PC-9 (cell line): Measurements from ENCODE around the gene ZBTB22. TPM values are rescaled to one million over a fixed set of nuclear protein-coding genes. Genes with fewer than 3 reads are reported as not detected.

Source experiments
- BruUV-seq: library from RNA; stranded (reverse); fragments of 400-500 nt; replicated peaks from 2 replicates; lab custom pipeline; 2021; lab: Mats Ljungman, UMichigan
- CTCF ChIA-PET: fragments of 300-600 bp; sonication (Branson Sonifier 250); formaldehyde crosslinking; loops from one replicate; lab custom pipeline; 2022; ENCODE audit warnings: antibody characterized with exemption; lab: Charles Lee
- POLR2A ChIA-PET: fragments of 300-600 bp; sonication (Branson Sonifier 250); formaldehyde crosslinking; loops from one replicate; lab custom pipeline; 2022; ENCODE audit warnings: antibody characterized with exemption; ENCODE audit not compliant: unreplicated experiment; lab: Charles Lee
- DNase-seq, 2 experiments: peaks; one replicate each; pipeline versions ENCODE4 v3.0.0 to v3.0.0-alpha.2; 2015 to 2022; ENCODE audit warnings: mixed read lengths in 1 of 2
- H2AFZ ChIP-seq: fragments of 200-600 bp; sonication (generic); 2 replicates; pipeline ENCODE4 v1.8.1; 2017; ENCODE audit warnings: antibody characterized with exemption
- H3F3A ChIP-seq: fragments of 200-600 bp; sonication (generic); 2 replicates; pipeline ENCODE4 v1.8.1; 2017; ENCODE audit warnings: antibody characterized with exemption, mild to moderate bottlenecking, low read depth; ENCODE audit not compliant: insufficient read depth
- H3K27ac ChIP-seq: fragments of 200-600 bp; sonication (generic); 2 replicates; pipeline ENCODE4 v1.6.1; 2016; ENCODE audit warnings: mixed run types
- H3K27me3 ChIP-seq: fragments of 200-600 bp; sonication (generic); 2 replicates; pipeline ENCODE4 v1.6.1; 2016; ENCODE audit warnings: low read depth, mixed run types; ENCODE audit not compliant: insufficient read depth
- H3K36me3 ChIP-seq: fragments of 200-600 bp; sonication (generic); 2 replicates; pipeline ENCODE4 v1.6.1; 2016; ENCODE audit warnings: low read depth, mixed run types
- H3K4me1 ChIP-seq: fragments of 200-600 bp; sonication (generic); replicated peaks from 2 replicates; pipeline ENCODE4 v1.6.1; 2016; ENCODE audit warnings: mixed run types; ENCODE audit not compliant: insufficient read depth
- H3K4me2 ChIP-seq: fragments of 200-600 bp; sonication (generic); 2 replicates; pipeline ENCODE4 v1.6.1; 2017; ENCODE audit warnings: mixed run types
- H3K4me3 ChIP-seq: fragments of 200-600 bp; sonication (generic); 2 replicates; pipeline ENCODE4 v1.6.1; 2016; ENCODE audit warnings: mixed run types
- H3K79me2 ChIP-seq: fragments of 200-600 bp; sonication (generic); 2 replicates; pipeline ENCODE4 v1.6.1; 2017; ENCODE audit warnings: low read depth, mixed run types
- H3K9me2 ChIP-seq: fragments of 200-600 bp; sonication (generic); 2 replicates; pipeline ENCODE4 v1.8.1; 2017; ENCODE audit warnings: mild to moderate bottlenecking; ENCODE audit not compliant: insufficient read depth
- H3K9me3 ChIP-seq: fragments of 200-600 bp; sonication (generic); 2 replicates; pipeline ENCODE4 v1.8.1; 2016; ENCODE audit warnings: low read depth; ENCODE audit not compliant: insufficient read depth
- H4K20me1 ChIP-seq: fragments of 200-600 bp; sonication (generic); 2 replicates; pipeline ENCODE4 v1.8.1; 2017; ENCODE audit not compliant: insufficient read depth
- CTCF ChIP-seq: fragments of 200-600 bp; sonication (generic); conservative IDR thresholded peaks from 2 replicates; pipeline ENCODE4 v1.6.1; 2017; ENCODE audit warnings: mixed run types, antibody characterized with exemption, mild to moderate bottlenecking, moderate library complexity
- EZH2 ChIP-seq: fragments of 200-600 bp; sonication (generic); IDR thresholded peaks from 2 replicates; pipeline ENCODE4 v1.8.0; 2017; ENCODE audit warnings: antibody characterized with exemption, low read depth
- intact Hi-C: fragments of 100-400 bp; cut with micrococcal nuclease; formaldehyde crosslinking; loops from one replicate; pipeline ENCODE4 v1.10.0; 2022; ENCODE audit not compliant: unreplicated experiment
- total RNA-seq: library from RNA; stranded (reverse); gene quantifications from 2 replicates; pipeline ENCODE4 v1.2.3, GENCODE V29; 2021

The ZBTB22 gene
- total RNA-seq, 1 experiment from 2014 or later, result 20.8 TPM

- H4K20me1 ChIP-seq, result peaks cover 10% of the 10 kb centered on the region
- peaks cover 11% of the 10 kb centered on the region for H3K36me3 ChIP-seq
- H3K4me1 ChIP-seq, result peaks cover 12% of the 10 kb centered on the region
- H3K4me3 ChIP-seq, result no peak overlapping the region
- H3K27me3 ChIP-seq, result no peaks in the 10 kb centered on the region
- peak in 1 of 2 experiments; percentile 11 for DNase-seq
- CTCF ChIA-PET, result no interaction called here
- TF ChIP-seq EZH2 (no peak), CTCF (no peak)
- H3K79me2 ChIP-seq, result peaks cover 5% of the 10 kb centered on the region
- H3K27ac ChIP-seq, result no peak overlapping the region
- no peak overlapping the region for H2AFZ ChIP-seq
- intact Hi-C loops, result loop anchor here (1.0 to 10.0 kb wide), 3 partner anchors 65 to 294 kb away; no protein-coding TSS in a partner anchor
- no peak overlapping the region for H3K4me2 ChIP-seq
- H3K9me2 ChIP-seq, result no peaks in the 10 kb centered on the region
- peaks cover 63% of the 10 kb centered on the region for H3F3A ChIP-seq
- no peaks in the 10 kb centered on the region for H3K9me3 ChIP-seq
- no TSS peak for BruUV-seq
- POLR2A ChIA-PET, result no interaction called here
Observed at GRCh38 chr6:33280539-33280938, 37.0 kb downstream of the ZBTB22 start.

- H3K27ac ChIP-seq, result no peak overlapping the region
- H3K4me3 ChIP-seq, result no peak overlapping the region
- no peaks in the 10 kb centered on the region for H3K9me2 ChIP-seq
- POLR2A ChIA-PET, result interaction anchor here (0.5 kb wide), 1 partner anchor 17 kb away, joined by 3 read pairs; no protein-coding TSS in a partner anchor
- H2AFZ ChIP-seq, result no peak overlapping the region
- peaks cover 68% of the 10 kb centered on the region for H3F3A ChIP-seq
- peaks cover 16% of the 10 kb centered on the region for H3K36me3 ChIP-seq
- no peaks in the 10 kb centered on the region for H3K27me3 ChIP-seq
- CTCF ChIA-PET, result interaction anchor here (0.6 kb wide), 1 partner anchor 146 kb away, joined by 3 read pairs; no protein-coding TSS in a partner anchor
- peaks cover 10% of the 10 kb centered on the region for H3K79me2 ChIP-seq
- peaks cover 15% of the 10 kb centered on the region for H4K20me1 ChIP-seq
- peak; percentile 72 to 84 for DNase-seq
- BruUV-seq, result no TSS peak
- TF ChIP-seq EZH2 (no peak), CTCF (peak; percentile 74)
- H3K4me1 ChIP-seq, result peaks cover 16% of the 10 kb centered on the region
- intact Hi-C loops, result loop anchor here (1.0 to 10.0 kb wide), 4 partner anchors 65 to 295 kb away; partner anchors contain the start of genes HSD17B8, RING1, RXRB and SLC39A7
- no peak overlapping the region for H3K4me2 ChIP-seq
- no peaks in the 10 kb centered on the region for H3K9me3 ChIP-seq
Observed at GRCh38 chr6:33279971-33280511, 37.5 kb downstream of the ZBTB22 start.

- Histone ChIP-seq H3K79me2 (peaks cover 18% of the 10 kb centered on the region), H3K9me2 (no peaks in the 10 kb centered on the region), H3K4me1 (peaks cover 24% of the 10 kb centered on the region), H3K4me2 (no peak overlapping the region), H3K9me3 (no peaks in the 10 kb centered on the region), H3K36me3 (peaks cover 23% of the 10 kb centered on the region), H3K27me3 (no peaks in the 10 kb centered on the region), H3K4me3 (no peak overlapping the region), H4K20me1 (peaks cover 23% of the 10 kb centered on the region), H2AFZ (no peak overlapping the region), H3K27ac (no peak overlapping the region), H3F3A (peaks cover 76% of the 10 kb centered on the region)
- ChIA-PET CTCF (no interaction called here), POLR2A (no interaction called here)
- TF ChIP-seq EZH2, result no peak
- TF ChIP-seq CTCF, result no peak
- intact Hi-C loops, result loop anchor here (10.0 kb wide), 1 partner anchor 74 kb away; the partner anchor contains the start of genes HSD17B8, RING1, RXRB and SLC39A7
- no peak for DNase-seq
- no TSS peak for BruUV-seq
Observed at GRCh38 chr6:33279257-33279695, 38.3 kb downstream of the ZBTB22 start.
